Pancreas (tissue), 10 donors: ENCODE results near the gene SLC1A7. TPM values are rescaled to one million over a fixed set of nuclear protein-coding genes. Genes with fewer than 3 reads are reported as not detected.

Source experiments
- ATAC-seq, 4 donors: fragments of 200-7000 bp; cut with Tn5 transposase; one replicate each; pipeline versions ENCODE4 v1.8.0 to v1.9.1; 2020; ENCODE audit warnings: mild to moderate bottlenecking in 4 of 4, moderate library complexity in 4 of 4
- DNase-seq, 6 donors: peaks; one replicate each; pipeline ENCODE4 v3.0.0-alpha.2; 2020
- FAIRE-seq: peaks from 2 replicates; lab custom pipeline; 2012; peaks lifted over from hg19 to GRCh38; lab: Jason Lieb, UNC
- H3K27ac ChIP-seq, 4 donors: fragments of 200-600 bp; sonication (generic); 1 replicate in 3 of 4; 2 replicates in 1 of 4; pipeline versions ENCODE4 v1.5.0 to v1.8.0; 2020
- H3K27me3 ChIP-seq, 4 donors: fragments of 200-600 bp; one replicate each; pipeline ENCODE4 v1.8.0; 2021
- H3K36me3 ChIP-seq, 3 donors: fragments of 200-600 bp; sonication (generic) in 1 of 3; one replicate each; pipeline versions ENCODE4 v1.5.0 to v1.8.0; 2020 to 2021
- H3K4me1 ChIP-seq, 3 donors: fragments of 200-600 bp; one replicate each; pipeline ENCODE4 v1.8.0; 2021
- H3K4me3 ChIP-seq, 4 donors: fragments of 200-600 bp; sonication (generic) in 2 of 4; one replicate each; pipeline versions ENCODE4 v1.5.0 to v1.8.0; 2020 to 2021
- H3K9me3 ChIP-seq, 4 donors: fragments of 200-600 bp; one replicate each; pipeline ENCODE4 v1.8.0; 2021
- WGBS, 2 donors: extraction: QIAGEN DNeasy Blood & Tissue Kit; methylation state at CpG; one replicate each; pipeline ENCODE4 v1.1.7; 2013; 5-methylcytosine and 5-hydroxymethylcytosine counted together
- intact Hi-C, 3 donors: fragments of 100-400 bp; cut with DNase I; formaldehyde crosslinking; loops; one replicate each; pipeline versions ENCODE4 v1.11.1 to v1.14.2; 2022
- polyA plus RNA-seq, 2 donors: library from polyadenylated mRNA; stranded (reverse); fragments of 200-250 nt; gene quantifications; one replicate each; pipeline ENCODE4 v1.2.3, GENCODE V29; 2013
- total RNA-seq, 6 donors: library from RNA; stranded (reverse); fragmentation: NEBNext Ultra II Directional in 4 of 6; extraction: Animal tissue kit (Norgen Biotek cat#: 25700) in 4 of 6; gene quantifications; one replicate each; pipeline versions ENCODE4 v1.2.1 to v1.2.4, GENCODE V29; 2021 to 2023
- TF ChIP-seq, protein P1 (sequence below), 4 donors: fragments of 200-600 bp; sonication (generic) in 3 of 4; IDR thresholded peaks; one replicate each; pipeline versions ENCODE4 v1.5.0 to v1.8.0; 2021; ENCODE audit warnings: antibody characterized with exemption in 4 of 4
- donor health status: healthy with polysubstance abuse.
- donor health status: DM: no; HTN: no; CAD: no; lungs with moderate emphysema.
- donor health status: DM: no; HTN: no; CAD: no.
- donor health status: control.
- donor health status: control.
- donor health status: Bipolar disorder and iron deficiency.
- donor health status: DM: yes; HTN: yes; CAD: no.
- donor health status: DM: no; HTN: no; CAD: no.
- donor health status: DM: no; HTN: no; CAD: no.
- donor health status: DM: yes; HTN: yes; CAD: no.

Gene SLC1A7
- total and polyA plus RNA-seq, 8 donors: 0.15 to 0.35 TPM; not detected in 6

DNA sequence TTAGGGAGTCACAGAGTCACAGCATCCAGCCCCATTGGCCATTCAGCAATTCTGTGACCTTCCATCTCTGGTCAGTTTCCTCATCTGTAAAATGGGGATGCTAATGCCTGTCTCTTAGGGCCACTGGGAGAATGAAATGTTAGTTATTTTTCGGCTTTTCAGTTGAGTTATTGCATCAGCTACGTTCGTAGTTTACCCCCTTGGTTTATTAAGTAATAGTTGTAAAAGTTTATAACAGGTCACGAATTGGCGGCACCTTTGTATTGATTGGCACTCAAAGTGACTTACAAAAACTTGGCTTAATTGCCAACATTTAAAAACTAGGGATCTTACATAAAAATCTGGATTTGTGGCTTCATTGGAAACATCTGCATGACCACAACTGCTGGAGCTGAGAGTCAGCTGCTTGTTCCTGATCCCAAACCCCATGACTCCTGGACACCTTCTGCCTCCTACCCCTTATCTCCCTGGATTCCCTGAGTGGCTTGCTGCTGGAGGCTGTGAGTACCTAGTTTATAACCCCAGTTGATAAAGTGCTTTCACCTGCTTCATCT, 23.0 kb upstream of the SLC1A7 start:
- ATAC-seq: no peak
- intact Hi-C loops: no loop called here
- H3K36me3 ChIP-seq: no peaks in the 10 kb centered on the region
- TF ChIP-seq, protein P1, sequence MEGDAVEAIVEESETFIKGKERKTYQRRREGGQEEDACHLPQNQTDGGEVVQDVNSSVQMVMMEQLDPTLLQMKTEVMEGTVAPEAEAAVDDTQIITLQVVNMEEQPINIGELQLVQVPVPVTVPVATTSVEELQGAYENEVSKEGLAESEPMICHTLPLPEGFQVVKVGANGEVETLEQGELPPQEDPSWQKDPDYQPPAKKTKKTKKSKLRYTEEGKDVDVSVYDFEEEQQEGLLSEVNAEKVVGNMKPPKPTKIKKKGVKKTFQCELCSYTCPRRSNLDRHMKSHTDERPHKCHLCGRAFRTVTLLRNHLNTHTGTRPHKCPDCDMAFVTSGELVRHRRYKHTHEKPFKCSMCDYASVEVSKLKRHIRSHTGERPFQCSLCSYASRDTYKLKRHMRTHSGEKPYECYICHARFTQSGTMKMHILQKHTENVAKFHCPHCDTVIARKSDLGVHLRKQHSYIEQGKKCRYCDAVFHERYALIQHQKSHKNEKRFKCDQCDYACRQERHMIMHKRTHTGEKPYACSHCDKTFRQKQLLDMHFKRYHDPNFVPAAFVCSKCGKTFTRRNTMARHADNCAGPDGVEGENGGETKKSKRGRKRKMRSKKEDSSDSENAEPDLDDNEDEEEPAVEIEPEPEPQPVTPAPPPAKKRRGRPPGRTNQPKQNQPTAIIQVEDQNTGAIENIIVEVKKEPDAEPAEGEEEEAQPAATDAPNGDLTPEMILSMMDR (IDR thresholded peaks at IDR 0.05): no peak
- H3K9me3 ChIP-seq: no peaks in the 10 kb centered on the region
- no peak overlapping the region for H3K27ac ChIP-seq
- H3K4me3 ChIP-seq: no peak overlapping the region
- H3K4me1 ChIP-seq: no peaks in the 10 kb centered on the region
- WGBS, 2 donors: 54 to 62% methylated on average over 5 of the region's 5 CpGs
- no peak for FAIRE-seq
- no peak for DNase-seq
- H3K27me3 ChIP-seq: no peaks in the 10 kb centered on the region

DNA sequence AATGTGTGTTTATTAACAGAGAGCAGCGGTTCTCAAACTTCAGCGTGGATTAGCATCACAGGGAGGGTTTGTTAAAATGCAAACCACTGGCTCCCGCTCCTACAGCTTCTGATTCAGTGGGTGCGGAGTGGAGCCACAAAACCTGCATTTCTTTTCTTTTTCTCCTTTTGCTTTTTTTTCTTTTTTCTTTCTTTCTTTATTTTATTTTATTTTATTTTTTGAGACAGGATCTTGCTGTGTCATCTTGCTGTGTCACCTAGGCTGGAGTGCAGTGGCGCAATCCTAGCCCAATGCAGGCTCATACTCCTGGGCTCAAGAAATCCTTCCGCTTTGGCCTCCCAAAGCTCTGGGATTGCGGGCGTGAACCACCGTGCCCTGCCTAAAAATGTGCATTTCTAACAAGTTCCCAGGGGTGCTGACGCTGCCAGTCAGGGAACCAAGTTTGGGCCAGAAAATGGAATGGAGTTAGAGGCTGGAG, 20.9 kb upstream of the SLC1A7 start:
- TF ChIP-seq, protein P1 (IDR thresholded peaks at IDR 0.05): no peak
- DNase-seq (no peak), FAIRE-seq (no peak), ATAC-seq (no peak)
- no peaks in the 10 kb centered on the region for H3K36me3 ChIP-seq
- no peaks in the 10 kb centered on the region for H3K9me3 ChIP-seq
- no peaks in the 10 kb centered on the region for H3K27me3 ChIP-seq
- intact Hi-C loops: no loop called here
- H3K4me3 ChIP-seq: no peak overlapping the region
- H3K27ac ChIP-seq: no peak overlapping the region
- H3K4me1 ChIP-seq: no peaks in the 10 kb centered on the region
- WGBS, 2 donors: 83 to 86% methylated on average over 10 of the region's 10 CpGs

DNA sequence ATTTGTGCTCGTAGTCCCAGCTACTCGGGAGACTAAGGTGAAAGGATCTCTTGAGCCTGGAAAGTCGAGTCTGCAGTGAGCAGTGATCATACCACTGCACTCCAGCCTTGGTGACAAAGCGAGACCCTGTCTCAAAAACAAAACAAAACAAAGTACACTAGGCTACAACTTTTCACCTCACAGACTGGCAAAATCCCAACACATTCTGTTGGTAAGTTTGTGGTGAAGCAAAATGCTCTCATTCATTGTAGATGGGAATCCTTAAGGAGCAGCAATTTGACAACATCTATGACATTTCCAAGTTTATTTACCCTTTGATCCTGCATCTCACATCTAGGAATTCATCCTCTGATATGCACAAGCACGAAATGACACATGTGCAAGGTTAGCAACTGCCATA, 20.2 kb upstream of the SLC1A7 start:
- Histone ChIP-seq H3K27ac (no peak overlapping the region), H3K4me1 (no peaks in the 10 kb centered on the region), H3K27me3 (no peaks in the 10 kb centered on the region), H3K9me3 (no peaks in the 10 kb centered on the region), H3K36me3 (no peaks in the 10 kb centered on the region), H3K4me3 (no peak overlapping the region)
- TF ChIP-seq, protein P1 (IDR thresholded peaks at IDR 0.05): no peak
- DNase-seq: no peak
- FAIRE-seq: no peak
- intact Hi-C loops: no loop called here
- WGBS, 2 donors: 68 to 80% methylated on average over 5 of the region's 5 CpGs
- no peak for ATAC-seq

DNA sequence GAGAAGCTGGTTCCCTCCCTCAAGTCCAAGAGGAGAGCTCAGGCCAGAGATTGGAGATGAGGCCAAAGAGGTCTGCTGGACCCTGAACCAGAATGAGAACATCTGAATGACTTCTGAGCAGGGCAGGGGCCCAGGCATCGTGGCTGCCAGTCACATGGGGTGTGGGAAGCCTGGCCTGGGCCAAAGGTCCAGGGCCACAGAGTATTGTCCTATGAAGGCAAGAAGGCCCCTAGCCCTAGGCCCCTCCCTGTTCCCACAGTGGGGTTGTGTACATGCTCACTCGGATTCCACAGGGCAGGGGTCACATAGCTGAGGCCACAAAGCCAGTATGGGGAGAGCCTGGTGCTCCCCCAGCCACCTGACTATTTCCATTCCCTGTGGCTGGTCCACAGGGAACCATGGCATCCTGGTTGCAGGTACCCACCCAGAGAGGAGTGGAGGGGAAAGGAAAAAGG, 18.5 kb upstream of the SLC1A7 start:
- Histone ChIP-seq H3K27ac (no peak overlapping the region), H3K9me3 (no peaks in the 10 kb centered on the region), H3K4me3 (no peak overlapping the region), H3K36me3 (no peaks in the 10 kb centered on the region), H3K4me1 (no peaks in the 10 kb centered on the region), H3K27me3 (no peaks in the 10 kb centered on the region)
- intact Hi-C loops: no loop called here
- 48 to 82% methylated on average over 2 of the region's 2 CpGs for WGBS, 2 donors
- ATAC-seq (no peak), DNase-seq (no peak), FAIRE-seq (no peak)
- TF ChIP-seq, protein P1 (IDR thresholded peaks at IDR 0.05): no peak

DNA sequence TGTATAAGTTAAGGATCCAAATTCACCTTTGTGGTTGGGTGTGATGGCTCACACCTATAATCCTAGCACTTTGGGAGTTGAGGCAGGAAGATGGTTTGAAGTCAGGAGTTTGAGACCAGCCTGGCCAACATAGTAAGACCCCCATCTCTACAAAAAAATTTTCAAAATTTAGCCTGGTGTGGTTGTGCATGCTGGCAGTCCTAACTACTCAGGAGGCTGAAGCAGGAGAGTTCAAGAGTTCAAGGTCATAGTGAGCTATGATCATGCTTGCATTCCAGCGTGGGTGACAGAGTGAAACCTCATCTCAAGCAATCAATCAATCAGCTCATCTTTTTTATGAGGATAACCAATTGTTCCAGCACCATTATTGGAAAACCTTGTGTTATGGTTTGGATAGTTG, 16.5 kb upstream of the SLC1A7 start:
- Histone ChIP-seq H3K4me3 (no peak overlapping the region), H3K4me1 (no peaks in the 10 kb centered on the region), H3K36me3 (no peaks in the 10 kb centered on the region), H3K27ac (no peak overlapping the region), H3K9me3 (no peaks in the 10 kb centered on the region), H3K27me3 (no peaks in the 10 kb centered on the region)
- ATAC-seq (no peak), FAIRE-seq (no peak), DNase-seq (no peak)
- 27 to 34% methylated on average over 1 of the region's 1 CpG for whole genome bisulfite sequencing, 2 donors
- intact Hi-C loops: no loop called here
- TF ChIP-seq, protein P1 (IDR thresholded peaks at IDR 0.05): no peak
